Neural progenitor cell (in vitro differentiated cells): ENCODE data around the gene CARNS1. TPM values are rescaled to one million over a fixed set of nuclear protein-coding genes. Genes with fewer than 3 reads are reported as not detected.

Source experiments
- DNase-seq: peaks from one replicate; pipeline ENCODE4 v3.0.0-alpha.2; 2016; ENCODE audit warnings: low spot score
- H2AFZ ChIP-seq: fragments of 200-600 bp; sonication (generic); replicated peaks from 2 replicates; pipeline ENCODE4 v1.6.1; 2016; ENCODE audit warnings: antibody characterized with exemption
- H3F3A ChIP-seq: fragments of 200-600 bp; sonication (generic); 2 replicates; pipeline ENCODE4 v1.6.1; 2016; ENCODE audit warnings: antibody characterized with exemption, low read depth
- H3K27ac ChIP-seq: fragments of 200-600 bp; sonication (generic); 2 replicates; pipeline ENCODE4 v1.5.1; 2016; ENCODE audit warnings: mild to moderate bottlenecking
- H3K27me3 ChIP-seq: fragments of 200-600 bp; sonication (generic); 2 replicates; pipeline ENCODE4 v1.6.1; 2016; ENCODE audit warnings: mild to moderate bottlenecking, moderate library complexity
- H3K36me3 ChIP-seq: fragments of 200-600 bp; sonication (generic); 2 replicates; pipeline ENCODE4 v1.5.1; 2016
- H3K4me1 ChIP-seq: fragments of 200-600 bp; sonication (generic); 2 replicates; pipeline ENCODE4 v1.6.1; 2016; ENCODE audit warnings: mixed run types
- H3K4me2 ChIP-seq: fragments of 200-600 bp; sonication (generic); 2 replicates; pipeline ENCODE4 v1.6.1; 2016
- H3K4me3 ChIP-seq: fragments of 200-600 bp; sonication (generic); 2 replicates; pipeline ENCODE4 v1.5.1; 2016
- H3K79me2 ChIP-seq: fragments of 200-600 bp; sonication (generic); 2 replicates; pipeline ENCODE4 v1.6.1; 2016; ENCODE audit warnings: low read depth
- H3K9ac ChIP-seq: fragments of 200-600 bp; sonication (generic); 2 replicates; pipeline ENCODE4 v1.6.1; 2016
- H3K9me3 ChIP-seq: fragments of 200-600 bp; sonication (generic); 2 replicates; pipeline ENCODE4 v1.5.1; 2016; ENCODE audit warnings: low read depth
- H4K20me1 ChIP-seq: fragments of 200-600 bp; sonication (generic); 2 replicates; pipeline ENCODE4 v1.6.1; 2016; ENCODE audit warnings: low read depth
- H3K27ac Mint-ChIP-seq: 3 replicates; pipeline ENCODE4 v1.8.0; 2021; ENCODE audit warnings: mixed read lengths
- H3K27me3 Mint-ChIP-seq: 2 replicates; pipeline ENCODE4 v1.8.0; 2022; ENCODE audit warnings: low read depth, mild to moderate bottlenecking, inconsistent platforms, moderate library complexity, mixed read lengths; ENCODE audit not compliant: insufficient read depth
- H3K36me3 Mint-ChIP-seq: 3 replicates; pipeline ENCODE4 v1.8.0; 2021; ENCODE audit warnings: mixed read lengths
- H3K4me1 Mint-ChIP-seq: 3 replicates; pipeline ENCODE4 v1.8.0; 2021; ENCODE audit warnings: mixed read lengths
- H3K4me3 Mint-ChIP-seq: 3 replicates; pipeline ENCODE4 v1.8.0; 2021; ENCODE audit warnings: mild to moderate bottlenecking, moderate library complexity, mixed read lengths
- H3K9me3 Mint-ChIP-seq: 3 replicates; pipeline ENCODE4 v1.8.0; 2020; ENCODE audit warnings: mixed read lengths
- EZH2 ChIP-seq: fragments of 200-600 bp; sonication (generic); IDR thresholded peaks from 2 replicates; pipeline ENCODE4 v1.6.1; 2017; ENCODE audit warnings: antibody characterized with exemption, mild to moderate bottlenecking, moderate library complexity
- EZH2phosphoT487 ChIP-seq: fragments of 200-600 bp; sonication (generic); IDR thresholded peaks from 2 replicates; pipeline ENCODE4 v1.6.1; 2017; ENCODE audit warnings: antibody characterized with exemption
- total RNA-seq: library from RNA; depleted of rRNA; stranded (reverse); fragments of >200 nt; gene quantifications from 2 replicates; pipeline ENCODE4 v1.2.3, GENCODE V29; 2015; ENCODE audit warnings: low replicate concordance
- TF ChIP-seq, protein P1 (sequence below): fragments of 200-600 bp; sonication (generic); IDR thresholded peaks from 2 replicates; pipeline ENCODE4 v1.5.1; 2017; ENCODE audit warnings: antibody characterized with exemption, mild to moderate bottlenecking

The CARNS1 gene
- total RNA-seq, 1 donor from 2014 or later, result 0.52 TPM

GRCh38 chr11:67406420-67406968 is 9.0 kb upstream of the CARNS1 start:
- H3K4me3 Mint-ChIP-seq, result no peak overlapping the region
- H3K4me1 Mint-ChIP-seq, result peaks cover 38% of the 10 kb centered on the region
- no peak overlapping the region for H3K27ac Mint-ChIP-seq
- no peak overlapping the region for H3K4me3 ChIP-seq
- H3F3A ChIP-seq, result peaks cover 9% of the 10 kb centered on the region
- TF ChIP-seq EZH2 (no peak), EZH2phosphoT487 (no peak)
- TF ChIP-seq, protein P1, sequence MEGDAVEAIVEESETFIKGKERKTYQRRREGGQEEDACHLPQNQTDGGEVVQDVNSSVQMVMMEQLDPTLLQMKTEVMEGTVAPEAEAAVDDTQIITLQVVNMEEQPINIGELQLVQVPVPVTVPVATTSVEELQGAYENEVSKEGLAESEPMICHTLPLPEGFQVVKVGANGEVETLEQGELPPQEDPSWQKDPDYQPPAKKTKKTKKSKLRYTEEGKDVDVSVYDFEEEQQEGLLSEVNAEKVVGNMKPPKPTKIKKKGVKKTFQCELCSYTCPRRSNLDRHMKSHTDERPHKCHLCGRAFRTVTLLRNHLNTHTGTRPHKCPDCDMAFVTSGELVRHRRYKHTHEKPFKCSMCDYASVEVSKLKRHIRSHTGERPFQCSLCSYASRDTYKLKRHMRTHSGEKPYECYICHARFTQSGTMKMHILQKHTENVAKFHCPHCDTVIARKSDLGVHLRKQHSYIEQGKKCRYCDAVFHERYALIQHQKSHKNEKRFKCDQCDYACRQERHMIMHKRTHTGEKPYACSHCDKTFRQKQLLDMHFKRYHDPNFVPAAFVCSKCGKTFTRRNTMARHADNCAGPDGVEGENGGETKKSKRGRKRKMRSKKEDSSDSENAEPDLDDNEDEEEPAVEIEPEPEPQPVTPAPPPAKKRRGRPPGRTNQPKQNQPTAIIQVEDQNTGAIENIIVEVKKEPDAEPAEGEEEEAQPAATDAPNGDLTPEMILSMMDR, result no peak
- no peak overlapping the region for H3K4me2 ChIP-seq
- no peaks in the 10 kb centered on the region for H4K20me1 ChIP-seq
- no peaks in the 10 kb centered on the region for H3K36me3 ChIP-seq
- H3K9me3 ChIP-seq, result no peaks in the 10 kb centered on the region
- no peaks in the 10 kb centered on the region for H3K27me3 ChIP-seq
- H3K27me3 Mint-ChIP-seq, result peaks cover 8% of the 10 kb centered on the region
- H3K4me1 ChIP-seq, result peaks cover 21% of the 10 kb centered on the region
- H3K79me2 ChIP-seq, result no peaks in the 10 kb centered on the region
- H2AFZ ChIP-seq, result no peak overlapping the region
- DNase-seq, result no peak
- H3K36me3 Mint-ChIP-seq, result no peaks in the 10 kb centered on the region
- no peaks in the 10 kb centered on the region for H3K9me3 Mint-ChIP-seq
- H3K27ac ChIP-seq, result no peak overlapping the region
- no peak overlapping the region for H3K9ac ChIP-seq

DNA sequence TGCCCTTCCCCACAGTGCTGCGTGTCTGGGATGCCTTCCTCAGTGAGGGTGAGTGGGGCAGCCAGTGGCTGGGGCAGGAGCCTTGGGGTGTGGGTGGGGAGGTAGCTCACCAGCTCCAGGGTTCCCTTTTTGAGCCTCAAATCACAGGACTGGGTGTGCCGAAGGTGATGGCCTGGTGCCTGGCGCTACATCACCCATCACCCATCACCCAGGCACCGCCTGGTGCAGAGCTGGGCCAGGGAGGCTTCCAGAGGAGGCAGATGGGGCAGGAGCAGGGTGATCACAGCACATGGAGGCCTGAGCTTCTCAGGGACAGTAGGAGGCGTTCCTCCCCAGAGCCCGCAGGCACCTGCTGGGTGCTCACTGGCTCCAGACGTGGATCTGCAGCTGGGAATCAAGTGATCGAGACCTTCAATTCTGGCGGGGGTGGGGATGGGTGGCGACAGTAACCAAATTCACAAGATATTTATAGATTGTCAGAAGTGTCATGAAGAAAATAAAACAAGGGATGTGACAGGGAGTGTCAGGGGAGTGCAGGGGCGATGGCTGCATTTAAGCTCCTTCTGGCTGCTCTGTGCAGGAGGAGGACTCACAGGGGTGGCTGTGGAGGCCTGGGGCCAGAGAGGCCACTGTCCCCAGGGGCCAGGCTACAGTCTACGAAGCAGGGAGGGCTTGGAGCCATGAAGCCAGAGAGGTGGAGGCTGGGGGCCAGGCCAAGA is 8.3 kb upstream of the CARNS1 start:
- Histone ChIP-seq H3K27ac (no peak overlapping the region), H3K4me1 (peaks cover 25% of the 10 kb centered on the region), H3F3A (peaks cover 10% of the 10 kb centered on the region), H4K20me1 (no peaks in the 10 kb centered on the region), H3K36me3 (no peaks in the 10 kb centered on the region), H2AFZ (no peak overlapping the region), H3K9ac (no peak overlapping the region), H3K4me3 (no peak overlapping the region), H3K79me2 (no peaks in the 10 kb centered on the region), H3K27me3 (no peaks in the 10 kb centered on the region), H3K4me2 (no peak overlapping the region), H3K9me3 (no peaks in the 10 kb centered on the region)
- Mint-ChIP-seq H3K4me1 (peaks cover 36% of the 10 kb centered on the region), H3K4me3 (peak overlapping the region; percentile 3), H3K27ac (peak overlapping the region; percentile 94), H3K36me3 (no peaks in the 10 kb centered on the region), H3K9me3 (no peaks in the 10 kb centered on the region), H3K27me3 (peaks cover 8% of the 10 kb centered on the region)
- DNase-seq, result no peak
- TF ChIP-seq, protein P1, result no peak
- no peak for TF ChIP-seq EZH2phosphoT487
- TF ChIP-seq EZH2, result no peak

DNA sequence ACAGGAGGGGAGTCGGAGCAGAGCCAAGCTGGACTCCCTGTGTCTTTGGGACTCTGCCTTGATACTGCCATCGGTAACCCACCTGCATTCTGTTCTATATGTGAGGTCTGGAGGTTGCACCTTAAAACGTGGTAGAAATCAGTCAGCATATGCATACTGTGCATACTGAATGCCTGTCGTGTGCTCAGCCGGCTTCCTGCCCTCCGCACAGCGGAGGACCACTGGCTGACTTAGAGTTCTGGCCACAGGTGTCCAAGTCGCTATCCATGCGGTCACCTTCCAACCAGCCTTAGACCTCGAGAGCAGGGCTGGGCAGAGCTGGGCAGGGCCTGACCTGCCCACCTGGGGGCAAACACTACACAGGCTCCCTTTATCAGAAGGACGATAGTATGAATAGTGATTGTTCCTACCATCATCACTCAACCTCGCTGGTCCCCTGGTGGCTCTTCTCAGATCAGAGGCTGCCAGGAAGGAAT is 7.8 kb upstream of the CARNS1 start:
- Histone ChIP-seq H3K9ac (no peak overlapping the region), H3K4me2 (no peak overlapping the region), H3K4me3 (no peak overlapping the region), H3K4me1 (peaks cover 25% of the 10 kb centered on the region), H3K9me3 (no peaks in the 10 kb centered on the region), H3K36me3 (no peaks in the 10 kb centered on the region), H3K27ac (no peak overlapping the region), H2AFZ (no peak overlapping the region), H4K20me1 (no peaks in the 10 kb centered on the region), H3F3A (peaks cover 10% of the 10 kb centered on the region), H3K79me2 (no peaks in the 10 kb centered on the region), H3K27me3 (no peaks in the 10 kb centered on the region)
- H3K4me1 Mint-ChIP-seq, result peaks cover 32% of the 10 kb centered on the region
- DNase-seq, result no peak
- peak overlapping the region; percentile 94 for H3K27ac Mint-ChIP-seq
- no peaks in the 10 kb centered on the region for H3K9me3 Mint-ChIP-seq
- no peak overlapping the region for H3K4me3 Mint-ChIP-seq
- no peak for TF ChIP-seq EZH2phosphoT487
- no peak for TF ChIP-seq EZH2
- TF ChIP-seq, protein P1, result no peak
- H3K36me3 Mint-ChIP-seq, result no peaks in the 10 kb centered on the region
- peaks cover 11% of the 10 kb centered on the region for H3K27me3 Mint-ChIP-seq
